Thoracic aorta endothelial cell (primary cell): ENCODE data around the gene DBR1. TPM values are rescaled to one million over a fixed set of nuclear protein-coding genes. Genes with fewer than 3 reads are reported as not detected.

ENCODE experiments used
- total RNA-seq: library from RNA; depleted of rRNA; stranded (reverse); fragments of >200 nt; gene quantifications from 2 replicates; pipeline ENCODE4 v1.2.3, GENCODE V29; 2012

Gene DBR1, protein sequence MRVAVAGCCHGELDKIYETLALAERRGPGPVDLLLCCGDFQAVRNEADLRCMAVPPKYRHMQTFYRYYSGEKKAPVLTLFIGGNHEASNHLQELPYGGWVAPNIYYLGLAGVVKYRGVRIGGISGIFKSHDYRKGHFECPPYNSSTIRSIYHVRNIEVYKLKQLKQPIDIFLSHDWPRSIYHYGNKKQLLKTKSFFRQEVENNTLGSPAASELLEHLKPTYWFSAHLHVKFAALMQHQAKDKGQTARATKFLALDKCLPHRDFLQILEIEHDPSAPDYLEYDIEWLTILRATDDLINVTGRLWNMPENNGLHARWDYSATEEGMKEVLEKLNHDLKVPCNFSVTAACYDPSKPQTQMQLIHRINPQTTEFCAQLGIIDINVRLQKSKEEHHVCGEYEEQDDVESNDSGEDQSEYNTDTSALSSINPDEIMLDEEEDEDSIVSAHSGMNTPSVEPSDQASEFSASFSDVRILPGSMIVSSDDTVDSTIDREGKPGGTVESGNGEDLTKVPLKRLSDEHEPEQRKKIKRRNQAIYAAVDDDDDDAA
- 17.3 and 19.3 TPM in 2 replicates for total RNA-seq

DNA sequence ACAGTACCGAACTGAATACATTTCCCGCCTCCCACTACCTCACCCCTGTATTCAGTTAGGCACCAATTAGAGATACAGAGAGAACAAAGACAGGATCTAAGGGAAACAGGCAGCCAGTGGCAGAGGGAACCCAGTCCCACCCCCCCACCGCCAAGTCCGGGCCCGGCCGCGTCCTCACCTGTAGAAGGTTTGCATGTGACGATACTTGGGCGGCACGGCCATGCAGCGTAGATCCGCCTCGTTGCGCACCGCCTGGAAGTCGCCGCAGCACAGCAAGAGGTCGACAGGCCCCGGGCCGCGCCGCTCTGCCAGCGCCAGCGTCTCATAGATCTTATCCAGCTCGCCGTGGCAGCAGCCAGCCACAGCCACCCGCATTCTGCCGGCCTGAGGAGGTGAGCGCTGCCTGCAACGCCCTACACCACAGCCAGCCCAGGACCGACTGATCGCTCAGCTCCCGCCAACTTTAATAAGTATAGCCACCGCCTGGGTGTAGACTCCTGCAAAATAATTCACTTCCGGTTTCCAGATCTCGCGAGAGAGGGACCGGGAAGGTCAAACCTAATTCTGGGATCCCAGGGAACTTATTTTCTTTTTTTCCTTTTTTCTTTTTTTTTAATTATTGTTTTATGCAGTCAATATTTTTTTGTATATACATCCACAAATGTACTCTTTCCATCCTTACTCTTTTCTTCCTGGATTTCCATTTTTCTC is at the start of gene DBR1:
DBR1 (minus strand) TSS at position 501 of the 711 bp plus-strand sequence; CDS start at position 375, 126 bp downstream.

DNA sequence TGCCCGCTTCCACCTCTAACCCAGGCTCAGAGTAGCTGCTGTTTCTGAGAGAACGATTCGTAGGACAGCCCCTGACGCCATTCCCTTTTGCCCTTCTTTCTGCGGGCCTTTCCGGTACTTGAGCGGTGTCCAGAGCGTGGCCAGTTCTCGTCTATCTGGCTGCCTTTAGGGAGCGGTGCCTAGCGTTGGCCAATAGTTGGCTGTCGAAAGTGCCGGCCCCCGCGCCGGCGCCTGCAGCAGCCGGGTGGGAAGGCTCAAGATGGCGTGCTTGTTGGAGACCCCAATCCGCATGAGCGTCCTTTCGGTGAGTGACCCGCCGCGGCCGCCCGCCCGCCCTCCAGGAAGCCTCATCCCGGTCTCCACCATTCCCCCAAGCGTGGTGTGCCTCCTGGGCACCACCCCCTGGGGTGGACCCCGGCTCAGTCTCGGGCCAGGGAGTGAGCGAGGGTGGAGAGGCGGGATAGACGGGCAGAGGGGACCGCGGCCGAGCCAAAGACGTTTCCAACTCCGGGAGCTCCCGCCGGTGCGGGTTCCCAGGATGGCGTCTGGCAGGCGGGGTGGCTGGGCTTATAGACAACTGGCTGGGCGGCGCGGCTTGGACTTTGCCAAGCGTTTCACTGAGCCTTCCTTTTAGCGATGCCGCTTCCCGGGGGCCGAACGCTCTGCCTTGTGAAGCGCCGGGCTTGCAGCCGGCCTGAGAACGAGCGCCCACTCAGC is 12.7 kb upstream of the DBR1 start, which contains the start of gene ARMC8:
ARMC8 (plus strand) TSS at position 6 of the 717 bp plus-strand sequence; CDS start at position 260, 254 bp downstream.

DNA sequence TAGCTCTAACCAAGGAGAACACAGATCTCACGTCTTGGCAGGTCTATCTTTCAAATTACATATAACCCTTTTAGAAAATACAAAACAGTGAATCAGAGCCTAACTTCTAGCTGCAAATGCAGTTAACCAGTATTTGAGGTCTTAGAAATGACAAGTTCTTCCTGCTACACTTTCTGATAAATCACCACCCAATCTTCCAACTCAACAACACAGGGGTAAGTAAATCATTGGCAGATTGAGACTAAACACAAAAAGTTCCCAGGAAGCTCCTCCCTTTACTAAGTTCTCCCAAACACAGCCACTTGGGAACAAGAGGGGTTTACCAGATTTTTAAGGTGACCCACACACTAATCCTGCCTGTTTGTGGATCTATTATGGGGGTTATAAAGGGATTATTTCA is 42.5 kb downstream of the DBR1 start, which contains the start of gene A4GNT:
A4GNT (minus strand) TSS at position 152 of the 400 bp plus-strand sequence. CDS start 1,134 bp downstream, outside the sequence.

DNA sequence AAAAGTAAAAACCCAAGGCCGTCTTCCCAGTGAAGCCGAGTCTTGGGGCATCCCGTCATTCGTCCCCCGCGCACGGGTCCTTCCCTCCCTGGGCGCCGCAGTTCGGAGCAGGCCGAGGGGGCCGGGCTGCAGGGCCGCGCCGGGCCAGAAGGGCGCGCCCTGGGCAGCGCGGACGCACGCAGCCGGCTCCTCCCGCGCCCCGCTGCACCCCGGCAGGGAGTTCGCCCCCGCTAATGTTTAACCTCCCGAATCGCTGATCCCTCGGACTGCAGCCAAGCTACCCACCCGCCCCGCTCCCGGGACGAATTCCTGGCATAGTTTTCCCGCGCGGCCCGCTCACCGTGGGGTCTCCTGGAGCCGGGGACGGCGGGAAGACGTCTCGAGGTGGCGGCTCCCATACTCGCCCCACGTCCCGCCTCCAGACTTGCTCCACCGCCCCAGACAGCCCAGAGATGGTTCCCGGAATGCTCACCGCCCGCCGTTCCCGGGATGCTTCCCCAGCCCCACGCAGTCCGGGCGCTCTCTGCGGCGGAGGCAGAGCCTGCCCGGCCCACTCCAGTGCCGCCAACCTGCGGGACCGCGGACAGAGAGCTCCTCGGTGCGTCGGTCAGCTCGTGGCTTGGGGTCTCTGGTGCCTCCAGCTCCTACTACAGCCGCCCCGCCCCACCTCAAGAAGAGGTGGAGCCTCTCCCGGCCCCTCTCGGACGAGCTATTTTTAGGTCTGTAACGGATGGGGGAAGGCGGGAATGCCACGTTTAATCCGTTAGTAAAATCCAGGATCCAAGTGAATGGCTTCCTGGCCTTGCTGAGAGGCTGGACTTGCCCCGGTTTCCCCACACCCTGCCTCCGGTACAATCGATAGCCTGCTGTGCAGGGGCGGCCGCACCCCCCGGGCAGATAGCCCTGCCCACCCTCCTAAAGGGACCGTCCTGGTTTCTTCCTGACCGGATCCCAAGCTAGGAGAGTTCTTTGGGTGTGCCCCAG is 59.4 kb downstream of the DBR1 start, which contains the start of gene DZIP1L:
DZIP1L (minus strand) TSS at position 621 of the 984 bp plus-strand sequence. CDS start 11,637 bp downstream, outside the sequence.

Other genes with a start within 250 kb of the DBR1 start
- gene CLDN18, start 164.8 kb downstream of the DBR1 start, total RNA-seq = not detected in 2 replicates
- gene DZIP1L, start 59.3 kb downstream of the DBR1 start, total RNA-seq = 13.8 and 23.6 TPM in 2 replicates
- gene A4GNT, start 42.5 kb downstream of the DBR1 start, total RNA-seq = not detected in 2 replicates
- gene ARMC8, start 12.4 kb upstream of the DBR1 start, total RNA-seq = 70.4 and 81.4 TPM in 2 replicates
- gene NME9, start 154.9 kb upstream of the DBR1 start, total RNA-seq = not detected in 2 replicates
- gene MRAS, start 173.7 kb upstream of the DBR1 start, total RNA-seq = 10.0 and 17.6 TPM in 2 replicates